Myocyte (in vitro differentiated cells): Measurements from ENCODE around the gene PLP2. TPM values are rescaled to one million over a fixed set of nuclear protein-coding genes. Genes with fewer than 3 reads are reported as not detected.

Experiments used
- DNase-seq: peaks from one replicate; pipeline ENCODE4 v3.0.0-alpha.2; 2012; ENCODE audit warnings: low read depth
- total RNA-seq: library from RNA; depleted of rRNA; stranded (reverse); fragments of >200 nt; gene quantifications from 2 replicates; pipeline ENCODE4 v1.2.3, GENCODE V29; 2014

PLP2 gene
- total RNA-seq, 1 donor from 2014 or later, result 68.3 TPM

GRCh38 chrX:49208399-49208798, 36.7 kb downstream of the PLP2 start:
- DNase-seq, result no peak

GRCh38 chrX:49209434-49210251, 37.9 kb downstream of the PLP2 start:
- no peak for DNase-seq

- DNase-seq, result no peak
Observed at GRCh38 chrX:49210406-49210805, 38.7 kb downstream of the PLP2 start.

- DNase-seq, result no peak
Observed at GRCh38 chrX:49211074-49211473, 39.4 kb downstream of the PLP2 start.

GRCh38 chrX:49212209-49212608, 40.5 kb downstream of the PLP2 start:
- no peak for DNase-seq

- no peak for DNase-seq
Observed at GRCh38 chrX:49212861-49213260, 41.2 kb downstream of the PLP2 start.

GRCh38 chrX:49214416-49214815, 42.7 kb downstream of the PLP2 start:
- no peak for DNase-seq

- DNase-seq, result no peak
Observed at GRCh38 chrX:49214996-49215526, 43.4 kb downstream of the PLP2 start.

GRCh38 chrX:49220100-49220499, 48.4 kb downstream of the PLP2 start:
- DNase-seq, result no peak

GRCh38 chrX:49221868-49222267, 50.2 kb downstream of the PLP2 start:
- no peak for DNase-seq

Other genes starting within 250 kb of the PLP2 start
- 27.0 and 27.9 TPM in 2 replicates for gene OTUD5, start 214.3 kb upstream of the PLP2 start, total RNA-seq
- gene KCND1, start 200.1 kb upstream of the PLP2 start, total RNA-seq, result 0.10 and 0.21 TPM in 2 replicates
- 22.4 and 24.4 TPM in 2 replicates for gene GRIPAP1, start 169.6 kb upstream of the PLP2 start, total RNA-seq
- gene TFE3, start 128.5 kb upstream of the PLP2 start, total RNA-seq, result 36.9 and 39.6 TPM in 2 replicates
- not detected in 2 replicates for gene CCDC120, start 112.9 kb upstream of the PLP2 start, total RNA-seq
- gene PRAF2, start 97.9 kb upstream of the PLP2 start, total RNA-seq, result 7.1 and 7.4 TPM in 2 replicates
- 49.3 and 64.3 TPM in 2 replicates for gene WDR45, start 92.0 kb upstream of the PLP2 start, total RNA-seq
- 23.9 and 26.7 TPM in 2 replicates for gene GPKOW, start 48.2 kb upstream of the PLP2 start, total RNA-seq
- gene MAGIX, start 9.1 kb upstream of the PLP2 start, total RNA-seq, result 4.8 and 6.6 TPM in 2 replicates
- gene PRICKLE3, start 14.5 kb downstream of the PLP2 start, total RNA-seq, result 6.6 TPM in 2 replicates
- gene SYP, start 28.3 kb downstream of the PLP2 start, total RNA-seq, result 1.8 TPM in 2 replicates
- gene CACNA1F, start 61.4 kb downstream of the PLP2 start, total RNA-seq, result not detected in 2 replicates
- gene CCDC22, start 63.6 kb downstream of the PLP2 start, total RNA-seq, result 8.7 and 11.9 TPM in 2 replicates
- gene FOXP3, start 92.8 kb downstream of the PLP2 start, total RNA-seq, result 0.05 TPM in 1 of 2 replicates, not detected in the other
- 31.2 and 34.8 TPM in 2 replicates for gene PPP1R3F, start 97.9 kb downstream of the PLP2 start, total RNA-seq
- gene GAGE10, start 131.7 kb downstream of the PLP2 start, total RNA-seq, result not detected in 2 replicates
- gene GAGE12J, start 150.1 kb downstream of the PLP2 start, total RNA-seq, result not detected in 2 replicates
- gene GAGE13, start 159.7 kb downstream of the PLP2 start, total RNA-seq, result not detected in 2 replicates